ENCODE results near the gene ZNF511. TPM values are rescaled to one million over a fixed set of nuclear protein-coding genes. Genes with fewer than 3 reads are reported as not detected.

The ZNF511 gene
- total and polyA plus RNA-seq, 2 donors (not counting 1 experiment from before 2014, with no cell fraction given), result 30.7 to 45.1 TPM

DNA sequence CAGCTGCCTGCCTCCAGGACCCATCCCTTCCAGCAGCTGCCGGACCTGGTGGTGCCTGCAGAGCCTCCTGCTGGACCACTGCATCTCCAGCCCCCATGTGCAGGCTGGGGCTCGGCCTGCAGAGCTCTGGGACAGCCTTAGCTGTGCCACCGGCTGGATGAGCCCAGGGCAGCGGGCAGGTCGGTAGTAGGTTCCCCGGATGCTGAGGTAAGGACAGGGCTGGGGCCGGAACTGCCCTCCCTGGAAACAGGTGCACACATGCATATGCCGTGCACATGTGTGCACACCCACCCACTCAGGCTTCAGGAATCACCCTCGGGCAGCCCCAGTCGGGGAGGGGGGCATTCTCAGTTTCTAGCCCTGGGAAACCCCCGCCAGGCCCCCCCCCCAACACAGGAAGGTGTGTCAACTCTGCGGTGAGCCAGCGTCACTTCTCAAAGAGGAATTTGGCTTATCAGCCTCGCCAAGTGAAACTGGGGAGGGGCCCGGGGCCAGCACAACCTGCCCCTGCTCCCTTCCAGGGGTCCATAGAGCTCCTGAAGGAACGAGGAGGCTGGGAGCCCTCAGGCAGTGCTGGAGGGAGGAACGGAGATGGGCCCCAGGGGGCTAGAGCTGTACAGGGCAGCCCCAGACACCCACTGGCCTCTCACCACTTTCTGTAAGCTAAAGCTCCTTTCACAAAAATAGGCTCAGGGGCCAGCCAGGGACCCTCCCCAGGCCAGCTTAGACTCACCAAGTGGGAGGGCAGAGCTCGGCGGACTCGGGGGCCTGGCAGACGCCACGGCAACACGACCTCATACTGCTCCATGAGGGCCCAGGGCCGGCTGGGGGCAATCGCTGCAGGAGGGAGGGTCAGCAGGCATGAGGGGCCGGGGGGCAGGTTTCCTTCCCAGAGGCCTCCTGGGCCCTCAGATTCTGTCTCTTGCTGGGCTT is 33.7 kb upstream of the ZNF511 start:
- no peaks in the 10 kb centered on the region for H3K27me3 Mint-ChIP-seq
- no peaks in the 10 kb centered on the region for H3K9me3 Mint-ChIP-seq (ENCODE audit: insufficient read depth)
- peak overlapping the region; percentile 95 for H3K27ac Mint-ChIP-seq
- no peak for TF ChIP-seq EZH2 (IDR thresholded peaks at IDR 0.05; ENCODE audit: borderline replicate concordance, insufficient read depth, low read depth, low read length, poor library complexity, severe bottlenecking)
- TF ChIP-seq, protein P1, sequence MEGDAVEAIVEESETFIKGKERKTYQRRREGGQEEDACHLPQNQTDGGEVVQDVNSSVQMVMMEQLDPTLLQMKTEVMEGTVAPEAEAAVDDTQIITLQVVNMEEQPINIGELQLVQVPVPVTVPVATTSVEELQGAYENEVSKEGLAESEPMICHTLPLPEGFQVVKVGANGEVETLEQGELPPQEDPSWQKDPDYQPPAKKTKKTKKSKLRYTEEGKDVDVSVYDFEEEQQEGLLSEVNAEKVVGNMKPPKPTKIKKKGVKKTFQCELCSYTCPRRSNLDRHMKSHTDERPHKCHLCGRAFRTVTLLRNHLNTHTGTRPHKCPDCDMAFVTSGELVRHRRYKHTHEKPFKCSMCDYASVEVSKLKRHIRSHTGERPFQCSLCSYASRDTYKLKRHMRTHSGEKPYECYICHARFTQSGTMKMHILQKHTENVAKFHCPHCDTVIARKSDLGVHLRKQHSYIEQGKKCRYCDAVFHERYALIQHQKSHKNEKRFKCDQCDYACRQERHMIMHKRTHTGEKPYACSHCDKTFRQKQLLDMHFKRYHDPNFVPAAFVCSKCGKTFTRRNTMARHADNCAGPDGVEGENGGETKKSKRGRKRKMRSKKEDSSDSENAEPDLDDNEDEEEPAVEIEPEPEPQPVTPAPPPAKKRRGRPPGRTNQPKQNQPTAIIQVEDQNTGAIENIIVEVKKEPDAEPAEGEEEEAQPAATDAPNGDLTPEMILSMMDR (IDR thresholded peaks at IDR 0.05), result no peak
- Histone ChIP-seq H3K79me2 (ENCODE audit: control insufficient read depth, insufficient read depth, low read length) (peaks cover 12% of the 10 kb centered on the region), H3K27ac (ENCODE audit: low read length in 2 of 2) (peak overlapping the region; percentile 94 to 97), H3K4me3 (ENCODE audit: control extremely low read depth in 1 of 5, extremely low read depth in 1 of 5, insufficient read depth in 1 of 5, low read depth in 2 of 5, low read length in 4 of 5) (peak overlapping the region; percentile 79 to 96 (median 83)), H4K20me1 (ENCODE audit: control insufficient read depth, insufficient read depth, low read length, poor library complexity, severe bottlenecking) (peaks cover 25% of the 10 kb centered on the region), H3K4me1 (ENCODE audit: control insufficient read depth in 2 of 2, insufficient read depth in 2 of 2, low read length in 2 of 2) (peaks cover 45 to 64% of the 10 kb centered on the region in 2 donors), H3K36me3 (replicated peaks in 1 of 2; ENCODE audit: control extremely low read depth in 1 of 2, control insufficient read depth in 1 of 2, extremely low read depth in 1 of 2, insufficient read depth in 2 of 2, low read length in 1 of 2) (peaks cover 0 to 39% of the 10 kb centered on the region in 2 experiments), H3K9me3 (ENCODE audit: control extremely low read depth in 1 of 3, control insufficient read depth in 2 of 3, insufficient read depth in 1 of 3, low read length in 2 of 3) (no peaks in the 10 kb centered on the region), H3K4me2 (replicated peaks; ENCODE audit: low read depth, low read length, poor library complexity, severe bottlenecking) (peak overlapping the region; percentile 99), H3K9ac (ENCODE audit: low read length) (peak overlapping the region; percentile 96), H2AFZ (ENCODE audit: insufficient read depth, low read depth, low read length, poor library complexity, severe bottlenecking) (peak overlapping the region; percentile 64), H3K27me3 (replicated peaks in 1 of 4; ENCODE audit: control extremely low read depth in 1 of 4, control insufficient read depth in 3 of 4, insufficient read depth in 4 of 4, low read length in 3 of 4) (no peaks in the 10 kb centered on the region)
- POLR2A ChIA-PET, result interaction anchor here (0.8 to 2.6 kb wide), 7 partner anchors 8 to 49 kb away, joined by 3 to 12 read pairs (median 10); partner anchors contain the start of genes TUBGCP2 and ZNF511
- CTCF ChIA-PET, result interaction anchor here (0.6 to 3.3 kb wide), 9 partner anchors 9 to 132 kb away, joined by 3 to 80 read pairs (median 3); no protein-coding TSS in a partner anchor
- H3K4me1 Mint-ChIP-seq, result peaks cover 42% of the 10 kb centered on the region
- intact Hi-C loops (cut with micrococcal nuclease), result loop anchor here (1.0 to 10.0 kb wide), 4 partner anchors 14 to 130 kb away; partner anchors contain the start of gene MTG1
- ATAC-seq (ENCODE audit: low read depth), result peak; percentile 63
- WGBS (ENCODE audit: insufficient coverage), result under 1% methylated on average over 19 of the region's 26 CpGs
- peak; percentile 95 for DNase-seq
- peak overlapping the region; percentile 89 for H3K4me3 Mint-ChIP-seq
